Measurements from ENCODE around the gene TLR6. TPM values are rescaled to one million over a fixed set of nuclear protein-coding genes. Genes with fewer than 3 reads are reported as not detected.
A peak's percentile ranks its signal among the peaks of the same experiment; 100 is the strongest.

The TLR6 gene
- total and polyA plus RNA-seq, 4 donors = 0.26 to 2.1 (median 1.3) TPM

- Histone ChIP-seq H3K36me3 (ENCODE audit: control insufficient read depth in 4 of 4, insufficient read depth in 3 of 4, low read depth in 1 of 4, low read length in 3 of 4) (peaks cover 4 to 17% (median 9%) of the 10 kb centered on the region in 4 donors), H3K27ac (ENCODE audit: low read depth in 1 of 2, low read length in 2 of 2) (no peak overlapping the region), H3K27me3 (ENCODE audit: control insufficient read depth in 4 of 4, insufficient read depth in 4 of 4, low read length in 3 of 4) (no peaks in the 10 kb centered on the region), H3K9ac (ENCODE audit: low read depth in 1 of 2, low read length in 2 of 2) (no peak overlapping the region), H3K9me3 (ENCODE audit: control insufficient read depth in 4 of 4, low read length in 3 of 4) (no peaks in the 10 kb centered on the region), H3K4me3 (ENCODE audit: low read depth in 1 of 3, low read length in 3 of 3) (no peak overlapping the region), H3K4me1 (ENCODE audit: control insufficient read depth in 4 of 4, insufficient read depth in 4 of 4, low read length in 3 of 4) (peaks cover 7 to 43% (median 36%) of the 10 kb centered on the region in 4 donors)
- no peak for DNase-seq (ENCODE audit: low spot score)
- TF ChIP-seq RAD21 (IDR thresholded peaks at IDR 0.05) (peak; percentile 77 to 80), CTCF (IDR thresholded peaks at IDR 0.05; ENCODE audit: low read depth, low read length, missing input control) (peak; percentile 34), MAX (IDR thresholded peaks at IDR 0.05) (no peak), HNF4A (conservative IDR thresholded peaks at IDR 0.05) (no peak)
Measured at GRCh38 chr4:38902695-38903094, 46.1 kb upstream of the TLR6 start.

GRCh38 chr4:38902221-38902620, 45.6 kb upstream of the TLR6 start:
- H3K27me3 ChIP-seq (ENCODE audit: control insufficient read depth in 4 of 4, insufficient read depth in 4 of 4, low read length in 3 of 4) = no peaks in the 10 kb centered on the region
- no peak overlapping the region for H3K9ac ChIP-seq (ENCODE audit: low read depth in 1 of 2, low read length in 2 of 2)
- H3K4me3 ChIP-seq (ENCODE audit: low read depth in 1 of 3, low read length in 3 of 3) = no peak overlapping the region
- no peaks in the 10 kb centered on the region for H3K9me3 ChIP-seq (ENCODE audit: control insufficient read depth in 4 of 4, low read length in 3 of 4)
- whole genome bisulfite sequencing = 86% methylated on average over 5 of the region's 5 CpGs
- TF ChIP-seq MAX (IDR thresholded peaks at IDR 0.05) (no peak), ZBTB33 (IDR thresholded peaks at IDR 0.05) (no peak), ATF3 (IDR thresholded peaks at IDR 0.05) (no peak), NR2F2 (IDR thresholded peaks at IDR 0.05) (no peak), SP1 (IDR thresholded peaks at IDR 0.05) (no peak), RAD21 (IDR thresholded peaks at IDR 0.05) (no peak), RXRA (IDR thresholded peaks at IDR 0.05) (no peak), JUND (IDR thresholded peaks at IDR 0.05) (no peak), FOXA2 (IDR thresholded peaks at IDR 0.05) (no peak), TAF1 (conservative IDR thresholded peaks at IDR 0.05) (no peak), EGR1 (IDR thresholded peaks at IDR 0.05; ENCODE audit: low read depth in 2 of 2) (no peak), REST (IDR thresholded peaks at IDR 0.05) (no peak), HNF4A (conservative IDR thresholded peaks at IDR 0.05) (no peak), FOXA1 (IDR thresholded peaks at IDR 0.05) (no peak), CTCF (IDR thresholded peaks at IDR 0.05; ENCODE audit: low read depth, low read length, missing input control) (no peak)
- no peak overlapping the region for H3K27ac ChIP-seq (ENCODE audit: low read depth in 1 of 2, low read length in 2 of 2)
- DNase-seq (ENCODE audit: low spot score) = no peak
- H3K4me1 ChIP-seq (ENCODE audit: control insufficient read depth in 4 of 4, insufficient read depth in 4 of 4, low read length in 3 of 4) = peaks cover 7 to 43% (median 36%) of the 10 kb centered on the region in 4 donors
- peaks cover 4 to 16% (median 8%) of the 10 kb centered on the region in 4 donors for H3K36me3 ChIP-seq (ENCODE audit: control insufficient read depth in 4 of 4, insufficient read depth in 3 of 4, low read depth in 1 of 4, low read length in 3 of 4)
